MCF 10A (cell line): ENCODE results near the gene PABPN1L. TPM values are rescaled to one million over a fixed set of nuclear protein-coding genes. Genes with fewer than 3 reads are reported as not detected.

Experiments used
- Bru-seq: library from RNA; stranded (reverse); fragments of 400-500 nt; gene quantifications from one replicate; lab custom pipeline; 2021; lab: Mats Ljungman, UMichigan
- BruChase-seq, 2 experiments: library from RNA; stranded (reverse); fragments of 400-500 nt; gene quantifications; one replicate each; lab custom pipeline; 2021; lab: Mats Ljungman, UMichigan
- BruUV-seq: library from RNA; stranded (reverse); fragments of 400-500 nt; replicated peaks from 2 replicates; lab custom pipeline; 2021; lab: Mats Ljungman, UMichigan
- CTCF ChIA-PET: fragments of 300-600 bp; sonication (Branson Sonifier 250); formaldehyde crosslinking; extraction: SDS; loops from one replicate; lab custom pipeline; 2021; ENCODE audit warnings: antibody characterized with exemption, inconsistent platforms; lab: Yijun Ruan, JAX
- POLR2A ChIA-PET: fragments of 300-600, 350-650 bp; sonication (Branson Sonifier 250); formaldehyde crosslinking; extraction: SDS; loops from one replicate; lab custom pipeline; 2020; ENCODE audit warnings: antibody characterized with exemption, inconsistent platforms; lab: Yijun Ruan, JAX
- DNase-seq: peaks from one replicate; pipeline ENCODE4 v3.0.0-alpha.2; 2018; ENCODE audit not compliant: unreplicated experiment
- H3K27ac Mint-ChIP-seq: one replicate; pipeline ENCODE4 v1.8.0; 2022; ENCODE audit warnings: mild to moderate bottlenecking, low read depth, mixed read lengths; ENCODE audit not compliant: unreplicated experiment
- H3K27me3 Mint-ChIP-seq: one replicate; pipeline ENCODE4 v1.8.0; 2022; ENCODE audit warnings: mixed read lengths; ENCODE audit not compliant: insufficient read depth, unreplicated experiment
- H3K36me3 Mint-ChIP-seq: one replicate; pipeline ENCODE4 v1.8.0; 2022; ENCODE audit warnings: mild to moderate bottlenecking, moderate library complexity, mixed read lengths; ENCODE audit not compliant: insufficient read depth, unreplicated experiment
- H3K4me1 Mint-ChIP-seq: one replicate; pipeline ENCODE4 v1.8.0; 2022; ENCODE audit warnings: mixed read lengths; ENCODE audit not compliant: insufficient read depth, unreplicated experiment
- H3K4me3 Mint-ChIP-seq: one replicate; pipeline ENCODE4 v1.8.0; 2022; ENCODE audit warnings: mild to moderate bottlenecking, moderate library complexity, mixed read lengths; ENCODE audit not compliant: unreplicated experiment
- H3K9me3 Mint-ChIP-seq: one replicate; pipeline ENCODE4 v1.8.0; 2022; ENCODE audit warnings: mixed read lengths; ENCODE audit not compliant: unreplicated experiment
- CTCF ChIP-seq: fragments of 200-600 bp; IDR thresholded peaks from one replicate; pipeline ENCODE4 v1.8.0; 2022; ENCODE audit warnings: antibody characterized with exemption, mild to moderate bottlenecking; ENCODE audit not compliant: unreplicated experiment
- intact Hi-C: fragments of 100-400 bp; cut with micrococcal nuclease; formaldehyde crosslinking; loops from 2 replicates; pipeline ENCODE4 v1.14.1; 2022
- long read RNA-seq: library from polyadenylated mRNA; stranded (forward); transcript quantifications from one replicate; pipeline ENCODE4 v2.0.0, GENCODE V29; 2022
- total RNA-seq: library from RNA; stranded (reverse); gene quantifications from 2 replicates; pipeline ENCODE4 v1.2.3, GENCODE V29; 2022

The PABPN1L gene
- total RNA-seq (not detected in 2 replicates), Bru-seq, nascent RNA (not detected), BruChase-seq, experiment 1, labeled RNA remaining after a 6-hour chase (not detected), BruChase-seq, experiment 2, labeled RNA remaining after a 2-hour chase (not detected)
- long read RNA-seq = 0 reads

- POLR2A ChIA-PET = no interaction called here
- no peak for DNase-seq
- CTCF ChIA-PET = interaction anchor here (0.6 kb wide), 1 partner anchor 878 kb away, joined by 3 read pairs; no protein-coding TSS in a partner anchor
- Mint-ChIP-seq H3K36me3 (peaks cover 9% of the 10 kb centered on the region), H3K4me3 (no peak within 1 kb of the TSS), H3K27me3 (peaks cover 35% of the 10 kb centered on the region), H3K27ac (no peak within 1 kb of the TSS), H3K4me1 (no peaks in the 10 kb centered on the region), H3K9me3 (no peaks in the 10 kb centered on the region)
- intact Hi-C loops = no loop called here
- BruUV-seq = no TSS peak
- TF ChIP-seq CTCF = no peak
Measured at GRCh38 chr16:88866151-88866920, at the start of gene PABPN1L. Gene PABPN1L (minus strand): TSS chr16:88866660. CDS start chr16:88866606, 54 bp downstream.

DNA sequence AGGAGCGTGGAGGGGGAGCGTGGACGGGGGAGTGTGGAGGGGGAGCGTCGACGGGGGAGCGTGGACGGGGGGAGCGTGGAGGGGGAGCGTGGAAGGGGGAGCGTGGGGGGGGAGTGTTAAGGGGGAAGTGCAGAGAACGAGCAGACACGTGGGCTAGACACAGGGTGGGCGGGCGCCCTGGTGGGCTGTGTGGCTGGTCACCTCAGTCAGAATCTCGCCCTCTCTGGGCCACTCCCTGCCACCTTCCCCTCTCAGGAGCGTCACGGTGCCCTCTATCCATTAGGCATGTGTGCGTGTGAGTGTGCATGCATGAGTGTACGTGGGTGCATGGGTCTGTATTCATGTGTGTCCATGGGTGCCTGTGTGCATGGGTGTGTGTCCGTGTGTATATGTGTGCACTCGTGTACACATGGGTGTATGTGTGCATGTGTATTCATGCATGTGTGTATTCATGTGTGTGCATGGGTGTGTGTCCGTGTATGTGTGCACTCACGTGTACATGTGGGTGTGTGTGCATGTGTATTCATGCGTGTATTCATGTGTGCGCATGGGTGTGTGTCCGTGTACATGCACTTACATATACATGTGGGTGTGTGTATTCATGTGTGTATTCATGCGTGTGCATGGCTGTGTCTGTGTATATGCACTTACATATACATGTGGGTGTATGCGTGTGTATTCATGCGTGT is 49.3 kb upstream of the PABPN1L start:
- BruUV-seq = no TSS peak
- no peak for TF ChIP-seq CTCF
- Mint-ChIP-seq H3K27ac (no peak overlapping the region), H3K4me1 (peaks cover 5% of the 10 kb centered on the region), H3K4me3 (no peak overlapping the region), H3K9me3 (no peaks in the 10 kb centered on the region), H3K36me3 (no peaks in the 10 kb centered on the region), H3K27me3 (no peaks in the 10 kb centered on the region)
- ChIA-PET CTCF (no interaction called here), POLR2A (no interaction called here)
- DNase-seq = no peak
- intact Hi-C loops = no loop called here

GRCh38 chr16:88914750-88915368 is 48.4 kb upstream of the PABPN1L start:
- Mint-ChIP-seq H3K9me3 (no peaks in the 10 kb centered on the region), H3K4me1 (peaks cover 5% of the 10 kb centered on the region), H3K4me3 (no peak overlapping the region), H3K27me3 (no peaks in the 10 kb centered on the region), H3K27ac (no peak overlapping the region), H3K36me3 (no peaks in the 10 kb centered on the region)
- POLR2A ChIA-PET = no interaction called here
- no TSS peak for BruUV-seq
- intact Hi-C loops = no loop called here
- CTCF ChIA-PET = no interaction called here
- DNase-seq = no peak
- no peak for TF ChIP-seq CTCF

GRCh38 chr16:88913870-88914269 is 47.4 kb upstream of the PABPN1L start:
- H3K9me3 Mint-ChIP-seq = no peaks in the 10 kb centered on the region
- no peak for TF ChIP-seq CTCF
- intact Hi-C loops = no loop called here
- ChIA-PET CTCF (no interaction called here), POLR2A (no interaction called here)
- no TSS peak for BruUV-seq
- H3K36me3 Mint-ChIP-seq = no peaks in the 10 kb centered on the region
- no peak overlapping the region for H3K27ac Mint-ChIP-seq
- H3K4me3 Mint-ChIP-seq = no peak overlapping the region
- no peaks in the 10 kb centered on the region for H3K27me3 Mint-ChIP-seq
- peaks cover 5% of the 10 kb centered on the region for H3K4me1 Mint-ChIP-seq
- no peak for DNase-seq
